NCI-H1092 treated with DMSO at 0.1 percent for 48 hours (cell line): ENCODE results near the gene LAS1L.
"Not testable (repeated sequence)": the region's sequence is repeated elsewhere in the genome, so short reads cannot be mapped to it uniquely, and the experiment has no call there.

Source experiments
- DNase-seq: peaks from one replicate; lab custom pipeline; 2025; lab: John Stamatoyannopoulos, UW

LAS1L gene

DNA sequence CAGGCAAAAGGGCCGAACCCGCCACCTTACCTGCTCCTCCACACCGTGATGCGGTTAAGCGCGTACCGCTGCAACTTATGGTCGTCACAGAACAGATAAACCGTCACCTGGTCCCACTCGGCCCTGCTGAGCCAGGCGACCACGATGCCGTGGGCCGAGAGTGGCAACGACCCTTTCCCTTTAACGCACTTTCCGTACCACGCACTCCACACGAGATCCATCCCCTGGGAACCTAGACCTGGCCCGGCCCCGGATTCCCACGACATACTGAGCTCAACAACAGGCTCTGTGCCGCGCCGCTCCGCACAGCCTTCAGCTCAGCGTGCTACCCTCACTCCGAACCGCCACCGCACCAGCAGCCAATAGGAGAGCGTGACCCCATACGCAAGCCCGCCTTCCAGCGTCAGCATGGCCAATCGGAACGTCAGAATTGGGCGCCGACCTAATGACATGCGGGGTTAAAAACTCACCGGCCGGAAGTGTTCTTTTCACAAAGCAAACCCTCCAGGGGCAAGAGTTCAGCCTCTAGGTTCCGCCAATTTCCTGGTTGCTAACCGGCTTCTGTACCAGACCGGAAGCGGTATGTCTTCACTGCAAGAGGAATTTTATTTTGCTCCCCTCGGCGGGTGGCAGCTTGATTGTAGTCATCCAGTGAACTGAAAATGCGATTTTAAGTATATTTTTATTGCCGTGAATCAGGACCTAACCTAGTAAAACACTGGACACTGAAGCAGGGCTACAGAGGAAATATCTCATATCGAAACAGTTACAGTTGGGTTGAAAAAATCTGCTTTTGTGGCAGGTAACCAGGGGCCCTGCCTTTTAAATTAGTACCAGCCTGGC is at the start of gene LAS1L:
Gene LAS1L (minus strand): TSS at position 338 of the 843 bp plus-strand sequence. CDS start 72 bp downstream, at position 266.
- peak; percentile 96 for DNase-seq

DNA sequence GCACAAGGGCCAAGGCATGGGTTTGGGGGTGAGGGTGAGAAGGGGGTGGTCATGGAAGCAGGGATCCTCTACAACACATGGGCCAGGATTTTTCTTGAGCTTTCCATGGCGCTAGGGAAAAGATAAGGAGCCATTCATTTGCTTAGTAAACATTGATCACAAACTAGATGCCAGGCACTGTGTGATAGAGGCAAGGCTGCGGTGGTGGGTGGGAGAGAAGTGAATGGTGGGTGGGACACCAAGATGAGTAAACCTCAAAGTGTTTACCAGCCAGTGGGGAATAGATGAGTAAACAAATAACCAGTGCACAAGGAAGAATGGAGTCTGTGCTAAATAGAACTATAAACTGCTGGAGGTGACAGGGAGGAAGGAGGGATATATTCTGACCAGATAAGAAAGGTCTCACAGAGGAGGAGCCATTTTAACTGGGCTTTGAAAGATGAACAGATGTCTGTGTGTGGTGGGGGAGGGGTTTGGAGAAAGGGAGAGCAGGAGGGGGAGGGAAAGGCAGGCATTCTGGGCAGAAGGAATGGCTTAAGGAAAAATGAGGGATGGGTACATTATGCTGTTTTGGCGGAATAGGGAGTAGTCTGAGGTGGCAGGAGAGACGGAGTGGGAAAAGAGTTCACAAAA is 48.0 kb upstream of the LAS1L start:
- no peak for DNase-seq

DNA sequence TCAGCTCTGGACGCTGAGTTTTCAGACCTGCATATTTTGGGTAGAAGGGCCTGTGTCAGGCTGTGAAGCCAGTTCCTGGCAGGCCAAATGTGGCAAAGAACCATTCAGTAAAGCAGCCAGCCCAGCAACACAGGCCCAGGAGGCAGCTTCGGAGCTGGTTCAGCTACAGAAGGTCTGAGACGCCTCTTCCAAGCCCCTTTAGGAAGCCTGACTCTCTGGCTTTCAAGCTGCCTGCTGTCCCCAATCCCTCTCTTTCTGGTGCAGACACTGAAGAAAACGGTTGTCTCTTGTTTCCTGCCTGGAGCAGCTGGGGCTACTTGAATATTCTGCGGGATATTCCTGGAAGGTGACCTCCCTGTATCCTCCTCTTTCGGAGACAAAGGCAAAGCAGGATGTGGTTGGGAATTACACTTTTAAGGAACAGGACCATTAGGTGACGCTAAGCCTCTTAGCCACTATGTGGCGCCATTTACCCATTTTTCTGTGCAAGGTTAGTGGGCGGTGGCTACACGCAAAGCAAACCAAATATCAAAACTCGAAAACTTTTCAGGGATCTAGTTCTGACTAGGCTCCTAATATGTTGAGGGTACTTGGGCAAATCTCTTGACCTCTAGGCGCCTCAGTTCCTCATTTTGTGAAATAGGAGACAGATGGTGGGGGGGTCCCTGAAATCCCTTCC is 47.2 kb upstream of the LAS1L start:
- DNase-seq, result peak; percentile 22

DNA sequence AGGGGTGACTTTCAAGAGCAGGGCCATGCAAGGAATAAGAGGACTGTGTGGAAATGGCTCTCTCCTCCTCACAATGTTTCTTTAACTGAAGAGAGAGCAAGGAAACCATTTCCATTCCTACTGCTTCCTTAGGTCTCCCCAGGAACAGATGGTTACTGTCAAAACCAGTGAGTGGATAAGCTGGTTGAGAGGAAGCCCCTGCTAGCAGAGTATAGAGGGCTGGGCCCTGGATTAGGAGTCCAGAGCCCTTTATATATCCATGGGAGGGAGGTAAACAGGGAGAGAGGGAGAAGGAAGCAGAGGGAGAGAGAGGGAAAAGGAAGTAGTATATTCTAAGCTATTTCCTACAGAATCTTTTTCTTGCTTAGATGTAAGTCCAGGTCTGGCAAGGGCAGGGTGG is 43.8 kb upstream of the LAS1L start:
- DNase-seq, result no peak

DNA sequence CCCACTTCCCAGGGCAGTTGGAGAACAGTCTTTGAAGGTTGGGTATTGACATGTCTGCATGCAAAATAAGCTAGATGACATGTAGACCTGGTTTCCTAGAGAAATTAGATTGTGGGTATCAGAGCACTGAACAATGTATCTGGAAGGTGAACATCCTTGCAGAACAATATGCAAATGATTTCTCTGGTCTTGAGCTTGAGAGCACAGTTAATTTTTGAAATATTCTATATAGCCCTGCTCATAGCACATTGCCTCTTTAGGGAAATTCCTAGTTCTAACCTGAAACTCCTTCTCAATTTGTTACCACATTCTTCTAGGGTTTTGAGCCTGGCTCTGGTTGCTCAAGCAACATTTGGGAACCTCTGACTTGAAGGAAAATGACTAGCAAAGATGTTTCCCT is 41.6 kb upstream of the LAS1L start:
- no peak for DNase-seq

- DNase-seq, result no peak
Measured at GRCh38 chrX:65575022-65575421, 40.4 kb upstream of the LAS1L start.

DNA sequence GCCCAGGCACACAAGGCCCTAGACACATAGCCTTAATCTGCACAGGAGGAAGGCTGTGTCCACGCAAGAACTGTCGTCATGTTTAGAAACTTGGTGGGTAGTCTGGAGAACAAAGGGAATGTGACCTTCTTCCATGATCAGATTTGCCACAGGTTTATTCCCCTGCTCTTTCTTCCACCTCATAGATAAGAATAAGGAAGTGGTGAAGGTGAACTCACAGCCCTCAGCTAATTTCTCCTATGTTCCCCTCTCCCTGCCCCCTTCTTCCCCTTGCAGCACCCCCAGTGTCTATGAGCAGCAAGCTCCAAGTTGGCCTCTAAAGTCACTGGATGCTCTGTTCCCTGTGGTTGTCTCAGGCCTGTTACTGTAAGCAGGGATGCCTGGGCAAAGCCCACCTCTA is 39.8 kb upstream of the LAS1L start:
- DNase-seq, result no peak

- DNase-seq, result no peak
Measured at GRCh38 chrX:65572971-65573370, 38.4 kb upstream of the LAS1L start.

DNA sequence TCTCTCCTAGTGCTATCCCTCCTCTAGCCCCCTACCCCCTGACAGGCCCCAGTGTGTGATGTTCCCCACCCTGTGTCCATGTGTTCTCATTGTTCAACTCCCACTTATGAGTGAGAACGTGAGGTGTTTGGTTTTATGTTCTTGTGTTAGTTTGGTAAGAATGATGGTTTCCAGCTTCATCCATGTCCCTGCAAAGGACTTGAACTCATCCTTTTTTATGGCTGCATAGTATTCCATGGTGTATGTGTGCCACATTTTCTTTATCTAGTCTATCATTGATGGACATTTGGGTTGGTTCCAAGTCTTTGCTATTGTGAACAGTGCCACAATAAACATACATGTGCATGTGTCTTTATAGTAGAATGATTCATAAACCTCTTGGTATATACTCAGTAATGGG is 28.3 kb upstream of the LAS1L start:
- DNase-seq, result not testable (repeated sequence)

GRCh38 chrX:65551489-65552339 is 17.1 kb upstream of the LAS1L start:
- DNase-seq, result no peak

- no peak for DNase-seq
Measured at GRCh38 chrX:65551086-65551485, 16.5 kb upstream of the LAS1L start.

DNA sequence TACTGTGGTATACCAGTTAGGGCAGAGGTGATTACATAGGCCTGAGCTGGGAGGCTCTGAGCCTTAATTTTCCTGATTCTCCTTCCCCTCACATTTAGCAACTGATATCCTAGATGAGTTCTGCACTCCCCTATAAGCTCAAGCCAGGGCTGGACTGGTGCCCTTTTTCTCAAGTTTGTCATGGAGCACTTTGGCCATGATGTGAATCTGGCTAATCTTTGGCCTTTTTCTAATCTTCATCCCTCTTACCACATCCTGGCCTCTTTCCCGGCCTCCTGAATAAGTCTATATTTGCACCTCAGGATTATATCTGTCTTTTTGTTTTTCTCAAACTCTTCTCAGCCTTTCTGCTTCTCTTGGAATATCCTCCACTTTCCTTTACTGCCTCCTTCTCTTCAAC is 10.9 kb upstream of the LAS1L start:
- no peak for DNase-seq

- no peak for DNase-seq
Measured at GRCh38 chrX:65537229-65537628, 2.6 kb upstream of the LAS1L start.

DNA sequence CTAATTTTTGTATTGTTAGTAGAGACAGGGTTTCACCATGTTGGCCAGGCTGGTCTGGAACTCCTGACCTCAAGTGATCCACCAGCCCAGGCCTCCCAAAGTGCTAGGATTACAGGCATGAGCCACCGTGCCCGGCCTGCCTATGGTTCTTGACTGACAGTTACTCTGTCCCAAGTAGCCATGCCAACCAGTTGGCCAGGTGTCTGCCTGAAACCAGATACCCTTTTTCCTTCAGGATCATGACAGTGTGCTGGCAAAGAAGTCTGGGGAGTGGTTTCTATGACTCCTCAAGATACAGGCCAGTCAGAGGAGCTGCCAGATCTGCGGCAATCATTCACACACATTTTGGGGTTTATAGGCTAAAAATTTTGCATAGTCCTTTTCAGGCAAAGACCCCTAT is 1.7 kb upstream of the LAS1L start:
- DNase-seq, result no peak

DNA sequence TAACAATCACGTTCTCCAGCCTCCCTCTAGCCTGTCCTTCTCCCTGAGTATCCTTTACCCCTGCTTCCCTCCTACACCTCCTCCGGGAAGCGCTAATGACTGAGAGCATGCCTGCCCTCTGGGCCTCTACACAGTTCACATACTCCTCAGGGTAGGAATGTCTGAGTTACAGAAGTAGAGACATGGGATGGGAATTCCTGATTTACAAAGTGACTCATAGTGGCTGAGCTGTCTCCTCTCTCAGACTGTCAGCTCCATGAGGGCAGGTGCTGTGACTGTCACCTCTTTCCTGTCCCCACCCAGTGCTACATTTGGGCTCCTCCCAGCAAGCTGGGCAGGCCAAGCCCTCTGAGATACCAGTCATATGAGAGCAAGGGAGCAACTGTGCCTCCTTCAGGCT is 2.6 kb downstream of the LAS1L start:
- DNase-seq, result no peak

- peak; percentile 20 for DNase-seq
Measured at GRCh38 chrX:65528705-65529340, 5.8 kb downstream of the LAS1L start.

GRCh38 chrX:65528293-65528692 is 6.3 kb downstream of the LAS1L start:
- DNase-seq, result no peak

DNA sequence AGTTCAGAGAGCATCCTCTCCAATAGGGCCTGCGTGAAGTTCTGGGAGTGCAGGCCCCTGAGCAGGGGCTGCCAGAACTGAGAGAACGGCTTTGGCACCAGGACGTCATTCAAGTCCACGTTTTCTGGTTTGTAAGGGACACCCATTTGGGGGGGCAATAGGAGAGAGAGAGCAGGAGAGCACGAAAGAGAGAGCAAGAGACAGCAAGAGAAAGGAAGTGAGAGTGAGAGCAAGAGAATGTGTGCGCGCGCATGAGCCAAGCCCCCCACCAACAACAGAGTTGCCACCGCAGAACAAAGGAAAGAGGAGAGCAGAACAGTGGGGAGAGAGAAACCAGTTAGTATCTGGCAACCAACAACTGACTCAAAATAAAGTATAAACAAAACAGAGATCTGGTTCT is 10.4 kb downstream of the LAS1L start:
- DNase-seq, result no peak

DNA sequence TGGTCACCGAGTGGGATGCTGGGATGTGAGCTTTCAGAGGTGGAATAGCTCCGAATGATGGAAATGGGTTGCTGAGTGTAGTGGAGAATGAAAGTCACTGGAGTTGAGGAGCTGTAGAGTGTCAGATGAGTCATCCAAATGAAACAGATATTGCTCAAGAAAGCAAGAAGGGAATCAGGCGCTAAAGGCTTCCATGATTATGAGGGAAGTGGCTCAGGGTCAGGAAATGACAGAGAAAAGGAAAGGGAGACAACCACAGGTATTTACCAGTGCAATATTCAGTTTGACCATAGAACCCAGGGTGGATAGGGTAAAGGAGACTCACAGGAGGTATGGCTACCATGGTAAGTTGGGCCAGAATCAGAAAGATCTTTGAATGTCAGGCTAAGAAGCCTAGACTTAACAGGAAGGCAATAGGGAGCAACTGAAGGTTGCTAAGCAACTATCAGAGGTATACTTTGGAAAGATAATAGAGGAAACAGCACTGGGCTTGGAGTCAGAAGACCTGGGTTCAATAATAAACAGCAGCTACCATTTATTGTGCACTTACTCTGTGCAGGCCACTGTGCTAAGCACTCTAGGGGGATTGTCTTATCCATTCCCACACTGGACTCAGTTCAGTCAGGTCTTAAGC is 11.7 kb downstream of the LAS1L start:
- DNase-seq, result no peak

DNA sequence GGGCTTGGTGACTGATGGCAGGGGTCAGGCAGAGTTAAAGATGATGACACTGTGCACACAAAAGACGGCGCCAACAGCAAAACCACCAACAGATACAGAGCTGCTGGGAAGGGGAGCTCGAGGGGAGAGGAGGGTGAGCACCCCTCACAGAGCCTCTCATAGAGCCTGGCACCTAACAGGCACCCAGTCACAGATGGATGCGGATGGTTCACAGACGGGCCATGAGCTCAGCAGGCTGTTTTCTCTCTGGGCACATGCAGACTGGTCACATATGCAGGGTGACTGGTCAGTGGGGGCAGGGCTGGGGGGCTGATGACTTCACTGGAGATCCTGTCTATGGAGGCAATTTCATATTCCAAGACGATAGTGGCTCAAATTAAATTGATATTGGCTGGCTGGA is 15.1 kb downstream of the LAS1L start:
- not testable (repeated sequence) for DNase-seq

DNA sequence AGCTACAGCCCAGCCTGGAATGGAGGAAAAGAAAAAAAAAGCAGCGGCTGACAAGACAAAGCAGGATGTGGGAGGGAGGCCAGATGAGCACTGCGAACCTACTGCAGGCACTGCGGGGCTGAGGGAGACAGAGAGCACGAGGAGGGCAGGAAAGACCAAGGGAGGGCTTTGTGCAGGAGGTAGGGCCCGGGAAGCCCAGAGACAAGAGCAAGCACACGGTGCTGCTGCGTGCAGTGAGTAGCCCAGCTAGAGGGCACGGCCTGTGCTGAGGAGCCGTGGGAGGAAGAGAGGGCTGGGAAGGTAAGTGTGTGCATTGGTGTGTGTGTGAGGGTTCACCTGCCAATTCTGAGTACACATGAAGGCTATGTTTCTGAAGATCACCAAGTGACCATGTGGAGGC is 15.6 kb downstream of the LAS1L start:
- DNase-seq, result not testable (repeated sequence)
